ENCODE results near the gene ZBTB7C.

Gene ZBTB7C

DNA sequence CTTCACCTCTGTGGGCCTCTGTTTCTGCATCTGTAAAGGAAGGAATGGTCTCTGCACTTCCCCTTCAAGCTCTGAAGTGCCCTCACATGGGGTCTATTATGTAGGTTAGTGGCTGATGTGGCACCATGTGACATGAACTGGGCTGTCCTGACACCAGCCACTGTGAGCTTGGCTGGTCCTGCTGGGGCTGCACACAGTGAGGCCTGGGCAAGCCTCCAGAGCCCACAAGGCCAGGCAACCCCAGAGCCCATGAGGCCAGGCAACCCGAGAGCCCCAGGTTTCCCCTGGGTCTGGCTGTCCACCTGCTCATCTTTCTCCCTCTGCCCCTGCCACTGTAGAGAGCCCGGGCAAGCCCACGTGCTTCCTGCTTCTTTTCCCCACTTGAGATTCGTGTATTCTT is 328.6 kb downstream of the ZBTB7C start:
- no peak for DNase-seq

- no peak for DNase-seq
These were observed 329.3 kb downstream of the ZBTB7C start for GRCh38 chr18:48079885-48080284.

DNA sequence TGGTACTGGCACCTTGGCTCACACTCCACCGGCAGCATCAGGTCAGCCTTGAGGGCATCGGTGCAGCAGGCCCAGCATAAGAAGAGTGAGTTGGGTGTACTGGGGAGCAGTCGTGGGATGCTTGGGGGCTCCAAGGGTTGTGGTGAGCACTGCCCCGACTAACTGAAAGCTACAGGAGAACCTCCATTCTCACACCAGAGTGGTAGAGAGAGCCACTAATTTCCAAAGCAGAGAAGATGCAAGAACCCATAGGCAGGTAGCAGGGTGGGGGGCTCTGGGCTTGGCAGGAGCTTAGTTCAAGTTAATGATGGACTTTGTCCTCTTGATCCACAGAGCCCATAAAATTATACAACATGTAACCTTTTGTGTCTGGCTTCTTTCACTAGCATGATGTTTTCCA is 330.7 kb downstream of the ZBTB7C start:
- no peak for DNase-seq

- no peak for DNase-seq
These were observed 331.9 kb downstream of the ZBTB7C start for GRCh38 chr18:48077291-48077690.

DNA sequence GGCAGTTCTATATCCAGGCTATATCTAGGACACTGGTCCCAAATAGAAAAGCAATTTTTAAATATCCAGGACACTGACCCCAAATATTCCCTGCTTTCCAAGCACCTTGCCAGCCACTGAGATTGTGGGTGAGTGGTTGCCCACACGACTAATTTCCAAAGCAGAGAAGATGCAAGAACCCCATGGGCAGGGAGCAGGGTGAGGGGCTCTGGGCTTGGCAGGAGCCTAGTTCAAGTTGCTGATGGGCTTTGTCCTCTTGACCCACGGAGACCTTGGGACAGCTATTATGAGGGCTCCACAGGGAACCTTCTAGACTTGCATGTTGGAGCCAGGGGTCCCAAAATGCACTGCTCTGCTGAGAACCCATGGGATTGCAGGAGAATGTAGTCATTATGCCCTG is 332.7 kb downstream of the ZBTB7C start:
- DNase-seq: no peak

GRCh38 chr18:48075707-48076093 is 333.5 kb downstream of the ZBTB7C start:
- no peak for DNase-seq

- peak in 2 of 4 experiments; percentile 10 to 21 for DNase-seq
These were observed 334.1 kb downstream of the ZBTB7C start for GRCh38 chr18:48074929-48075706.

DNA sequence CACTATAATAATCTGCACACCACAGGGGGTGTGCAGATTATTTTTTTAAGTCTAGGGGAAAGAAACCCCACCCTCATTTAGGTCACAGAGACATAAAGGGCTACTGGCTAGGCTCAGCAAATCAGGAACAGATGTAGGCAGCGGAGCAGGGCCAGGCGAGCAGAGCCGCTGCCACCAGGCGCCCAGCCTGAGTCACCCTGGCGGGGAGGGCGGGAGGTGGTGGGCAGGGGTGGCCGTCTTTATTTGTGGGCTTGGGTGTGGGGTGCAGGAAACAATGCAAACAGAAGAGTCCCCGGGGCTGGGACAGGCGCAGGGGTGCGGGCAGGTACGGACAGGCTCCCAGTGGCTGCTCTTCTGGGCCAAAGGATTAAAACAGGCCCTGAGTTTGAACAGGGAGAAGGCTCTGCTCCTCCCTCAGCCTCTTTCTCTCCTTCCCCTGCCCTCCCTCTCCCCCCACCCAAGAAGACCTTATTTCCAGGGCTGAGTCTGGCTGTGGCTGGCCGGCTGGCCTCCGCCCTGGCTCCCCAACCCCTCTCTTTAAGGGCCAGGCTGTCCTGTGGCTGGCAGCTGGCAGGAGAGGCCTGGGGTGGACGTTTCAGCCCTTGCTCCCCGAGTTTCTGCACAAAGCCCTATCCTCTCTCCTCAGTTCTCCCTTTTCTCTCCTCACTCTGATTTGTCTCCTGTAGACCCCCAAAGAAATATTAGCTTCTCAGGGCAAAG is 335.8 kb downstream of the ZBTB7C start:
- DNase-seq: no peak

GRCh38 chr18:48072428-48073204 is 336.6 kb downstream of the ZBTB7C start:
- DNase-seq: peak in 2 of 4 experiments; percentile 8 to 19

- no peak for DNase-seq
These were observed 340.2 kb downstream of the ZBTB7C start for GRCh38 chr18:48068916-48069445.

- DNase-seq: no peak
These were observed 342.9 kb downstream of the ZBTB7C start for GRCh38 chr18:48066225-48066652.

GRCh38 chr18:48065601-48065995 is 343.6 kb downstream of the ZBTB7C start:
- no peak for DNase-seq

GRCh38 chr18:48064978-48065600 is 344.1 kb downstream of the ZBTB7C start:
- DNase-seq: no peak

GRCh38 chr18:48061781-48062570 is 347.2 kb downstream of the ZBTB7C start:
- no peak for DNase-seq

GRCh38 chr18:48060970-48061369 is 348.2 kb downstream of the ZBTB7C start:
- no peak for DNase-seq

GRCh38 chr18:48060346-48060745 is 348.8 kb downstream of the ZBTB7C start:
- DNase-seq: no peak

DNA sequence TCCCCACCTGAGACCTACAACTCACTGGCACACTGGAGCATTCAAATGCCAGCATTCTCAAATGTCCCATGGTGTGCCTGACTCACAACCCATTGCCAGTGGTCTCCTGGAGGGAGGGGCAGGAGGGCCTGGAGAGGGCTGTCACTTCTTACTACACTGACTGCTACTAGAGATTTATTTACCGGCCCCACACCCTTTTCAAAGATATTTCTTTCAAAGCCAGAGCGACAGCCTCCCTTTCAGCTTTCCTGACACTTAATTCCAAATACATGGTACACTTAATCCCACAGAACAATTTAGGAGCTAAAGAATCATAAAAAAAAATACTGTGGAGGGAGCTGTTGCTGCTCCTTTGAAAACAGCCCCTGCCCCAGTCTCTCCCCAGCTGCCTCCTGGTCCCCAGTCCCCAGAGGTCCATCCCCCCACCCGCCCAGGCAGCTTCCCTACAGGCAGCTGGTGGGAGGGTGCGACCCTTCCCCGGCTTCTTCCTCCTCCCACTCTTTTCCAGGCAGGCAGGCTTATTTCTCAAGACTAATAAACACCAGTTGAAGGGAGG is 349.6 kb downstream of the ZBTB7C start:
- peak in 1 of 4 experiments; percentile 13 for DNase-seq

GRCh38 chr18:48058486-48058885 is 350.7 kb downstream of the ZBTB7C start:
- DNase-seq: no peak

DNA sequence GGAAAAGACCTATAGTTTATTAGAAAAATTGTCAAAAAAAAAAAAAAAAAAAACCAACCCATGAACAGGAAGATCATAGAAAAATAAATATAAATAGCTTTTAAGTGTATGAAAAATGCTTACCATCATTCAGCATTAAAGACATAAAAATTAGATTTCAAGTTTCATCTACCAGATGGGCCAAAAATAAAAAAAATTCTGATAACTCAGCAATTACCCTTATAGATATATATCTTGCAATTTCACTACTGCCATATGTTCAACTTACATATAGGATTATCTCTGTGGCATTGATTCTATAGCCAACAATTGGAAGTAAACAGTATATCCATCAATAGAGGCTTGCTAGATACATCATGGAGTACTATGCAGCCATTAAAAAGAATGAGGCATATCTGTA is 352.2 kb downstream of the ZBTB7C start:
- DNase-seq: no peak

DNA sequence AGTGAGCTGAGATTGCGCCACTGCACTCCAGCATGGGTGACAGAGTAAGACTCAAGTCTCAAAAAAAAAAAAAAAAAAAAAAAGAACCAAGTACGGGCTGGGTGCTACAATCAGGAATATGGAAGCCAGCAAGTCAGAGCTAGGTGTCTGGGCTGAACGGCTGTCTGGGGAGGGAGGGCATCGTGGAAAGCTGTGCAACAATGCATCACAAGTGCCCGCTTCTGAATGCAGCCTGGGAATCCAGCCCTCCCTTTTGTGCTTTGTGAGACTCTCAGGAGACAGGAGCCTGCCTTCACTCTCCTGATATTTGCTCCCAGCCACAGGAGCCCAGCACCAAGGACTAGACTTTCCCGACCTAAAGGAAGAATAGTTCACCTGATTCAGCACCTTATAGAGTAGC is 353.8 kb downstream of the ZBTB7C start:
- no peak for DNase-seq
